Calu3 (cell line): ENCODE measurements around the gene CERK. TPM values are rescaled to one million over a fixed set of nuclear protein-coding genes. Genes with fewer than 3 reads are reported as not detected.
A peak's percentile ranks its signal among the peaks of the same experiment; 100 is the strongest.

Experiments used
- BruUV-seq: library from RNA; stranded (reverse); fragments of 400-500 nt; replicated peaks from 2 replicates; lab custom pipeline; 2021; lab: Mats Ljungman, UMichigan
- CTCF ChIA-PET: fragments of 300-600 bp; sonication (Branson Sonifier 250); formaldehyde crosslinking; loops from one replicate; lab custom pipeline; 2022; ENCODE audit warnings: antibody characterized with exemption; lab: Charles Lee
- DNase-seq: peaks from one replicate; pipeline ENCODE4 v3.0.0; 2022
- H3K27ac Mint-ChIP-seq: one replicate; pipeline ENCODE4 v1.8.0; 2022; ENCODE audit warnings: mixed read lengths; ENCODE audit not compliant: unreplicated experiment
- H3K27me3 Mint-ChIP-seq: one replicate; pipeline ENCODE4 v1.8.0; 2022; ENCODE audit warnings: mixed read lengths; ENCODE audit not compliant: unreplicated experiment
- H3K36me3 Mint-ChIP-seq: one replicate; pipeline ENCODE4 v1.8.0; 2022; ENCODE audit warnings: mild to moderate bottlenecking, moderate library complexity, mixed read lengths; ENCODE audit not compliant: insufficient read depth, unreplicated experiment
- H3K4me1 Mint-ChIP-seq: one replicate; pipeline ENCODE4 v1.8.0; 2022; ENCODE audit warnings: mild to moderate bottlenecking, low read depth, mixed read lengths; ENCODE audit not compliant: unreplicated experiment
- H3K4me3 Mint-ChIP-seq: one replicate; pipeline ENCODE4 v1.8.0; 2022; ENCODE audit warnings: mild to moderate bottlenecking, low read depth, moderate library complexity, mixed read lengths; ENCODE audit not compliant: unreplicated experiment
- H3K9me3 Mint-ChIP-seq: one replicate; pipeline ENCODE4 v1.8.0; 2022; ENCODE audit warnings: low read depth, mixed read lengths; ENCODE audit not compliant: unreplicated experiment
- intact Hi-C: fragments of 100-400 bp; cut with micrococcal nuclease; formaldehyde crosslinking; loops from one replicate; pipeline ENCODE4 v1.10.0; 2022; ENCODE audit not compliant: unreplicated experiment
- total RNA-seq: library from RNA; stranded (reverse); gene quantifications from 2 replicates; pipeline ENCODE4 v1.2.3, GENCODE V29; 2022
- TF ChIP-seq, protein P1 (sequence below): fragments of 200-600 bp; IDR thresholded peaks from one replicate; pipeline ENCODE4 v1.8.0; 2022; ENCODE audit warnings: antibody characterized with exemption; ENCODE audit not compliant: unreplicated experiment

The CERK gene
- total RNA-seq, 1 experiment from 2014 or later: 25.0 TPM

DNA sequence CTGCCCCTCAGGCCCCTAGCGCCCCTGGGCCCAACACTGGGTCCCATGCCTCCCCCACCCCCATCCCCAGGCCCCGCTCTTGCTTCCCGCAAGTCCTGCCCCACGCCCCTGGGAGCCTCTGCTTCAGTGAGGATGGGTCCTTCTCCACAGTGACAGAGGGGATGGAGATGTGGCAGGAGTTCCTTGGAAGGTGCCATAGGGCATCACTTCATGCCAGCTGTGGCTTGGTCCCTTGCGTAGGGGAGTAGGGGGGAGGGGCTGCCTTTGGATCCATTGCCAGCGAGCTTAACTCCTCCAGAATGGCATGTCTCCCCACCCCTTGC is 14.9 kb upstream of the CERK start:
- Mint-ChIP-seq H3K27me3 (no peaks in the 10 kb centered on the region), H3K27ac (no peak overlapping the region), H3K4me3 (no peak overlapping the region), H3K9me3 (peaks cover 5% of the 10 kb centered on the region), H3K4me1 (peaks cover 48% of the 10 kb centered on the region), H3K36me3 (peaks cover 9% of the 10 kb centered on the region)
- no TSS peak for BruUV-seq
- no peak for DNase-seq
- TF ChIP-seq, protein P1, sequence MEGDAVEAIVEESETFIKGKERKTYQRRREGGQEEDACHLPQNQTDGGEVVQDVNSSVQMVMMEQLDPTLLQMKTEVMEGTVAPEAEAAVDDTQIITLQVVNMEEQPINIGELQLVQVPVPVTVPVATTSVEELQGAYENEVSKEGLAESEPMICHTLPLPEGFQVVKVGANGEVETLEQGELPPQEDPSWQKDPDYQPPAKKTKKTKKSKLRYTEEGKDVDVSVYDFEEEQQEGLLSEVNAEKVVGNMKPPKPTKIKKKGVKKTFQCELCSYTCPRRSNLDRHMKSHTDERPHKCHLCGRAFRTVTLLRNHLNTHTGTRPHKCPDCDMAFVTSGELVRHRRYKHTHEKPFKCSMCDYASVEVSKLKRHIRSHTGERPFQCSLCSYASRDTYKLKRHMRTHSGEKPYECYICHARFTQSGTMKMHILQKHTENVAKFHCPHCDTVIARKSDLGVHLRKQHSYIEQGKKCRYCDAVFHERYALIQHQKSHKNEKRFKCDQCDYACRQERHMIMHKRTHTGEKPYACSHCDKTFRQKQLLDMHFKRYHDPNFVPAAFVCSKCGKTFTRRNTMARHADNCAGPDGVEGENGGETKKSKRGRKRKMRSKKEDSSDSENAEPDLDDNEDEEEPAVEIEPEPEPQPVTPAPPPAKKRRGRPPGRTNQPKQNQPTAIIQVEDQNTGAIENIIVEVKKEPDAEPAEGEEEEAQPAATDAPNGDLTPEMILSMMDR: no peak
- CTCF ChIA-PET: no interaction called here
- intact Hi-C loops: no loop called here

DNA sequence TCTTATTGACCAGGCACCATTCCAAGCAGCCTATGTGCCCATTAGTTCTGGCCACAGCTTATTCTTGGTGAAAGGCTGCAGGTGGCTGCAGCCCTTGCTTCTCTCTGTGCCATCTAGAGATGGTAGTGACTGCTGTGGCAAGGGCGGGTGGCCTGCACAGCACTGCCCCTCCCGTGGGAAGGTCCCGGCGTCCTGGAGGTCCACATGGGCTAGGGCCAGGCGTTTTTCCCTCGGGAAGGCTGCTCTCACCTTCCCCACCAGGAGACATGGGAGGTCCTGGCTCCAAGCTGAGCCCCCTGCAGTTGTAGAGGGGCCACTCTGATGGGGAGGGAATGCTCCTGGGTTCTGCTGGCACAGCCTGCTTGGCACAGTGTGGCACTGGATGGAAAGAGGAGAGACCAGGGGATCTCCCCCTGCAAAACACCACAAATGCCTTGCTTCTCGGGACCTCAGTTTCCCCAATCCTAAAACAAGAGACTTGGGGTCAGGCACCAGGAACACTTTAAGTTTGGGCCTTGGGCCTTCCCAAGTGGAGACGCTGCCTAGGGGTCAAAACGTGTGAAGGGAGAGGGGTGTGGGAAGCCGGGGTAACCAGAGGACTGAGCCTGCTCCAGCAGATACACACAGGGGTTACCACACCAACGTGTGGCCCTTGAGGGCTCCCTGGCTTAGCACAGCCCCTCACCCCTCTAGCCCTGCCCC is 14.4 kb upstream of the CERK start:
- no peak overlapping the region for H3K4me3 Mint-ChIP-seq
- no TSS peak for BruUV-seq
- TF ChIP-seq, protein P1: no peak
- no peak overlapping the region for H3K27ac Mint-ChIP-seq
- no peak for DNase-seq
- peaks cover 5% of the 10 kb centered on the region for H3K9me3 Mint-ChIP-seq
- H3K36me3 Mint-ChIP-seq: peaks cover 9% of the 10 kb centered on the region
- peaks cover 48% of the 10 kb centered on the region for H3K4me1 Mint-ChIP-seq
- CTCF ChIA-PET: no interaction called here
- H3K27me3 Mint-ChIP-seq: no peaks in the 10 kb centered on the region
- intact Hi-C loops: no loop called here

DNA sequence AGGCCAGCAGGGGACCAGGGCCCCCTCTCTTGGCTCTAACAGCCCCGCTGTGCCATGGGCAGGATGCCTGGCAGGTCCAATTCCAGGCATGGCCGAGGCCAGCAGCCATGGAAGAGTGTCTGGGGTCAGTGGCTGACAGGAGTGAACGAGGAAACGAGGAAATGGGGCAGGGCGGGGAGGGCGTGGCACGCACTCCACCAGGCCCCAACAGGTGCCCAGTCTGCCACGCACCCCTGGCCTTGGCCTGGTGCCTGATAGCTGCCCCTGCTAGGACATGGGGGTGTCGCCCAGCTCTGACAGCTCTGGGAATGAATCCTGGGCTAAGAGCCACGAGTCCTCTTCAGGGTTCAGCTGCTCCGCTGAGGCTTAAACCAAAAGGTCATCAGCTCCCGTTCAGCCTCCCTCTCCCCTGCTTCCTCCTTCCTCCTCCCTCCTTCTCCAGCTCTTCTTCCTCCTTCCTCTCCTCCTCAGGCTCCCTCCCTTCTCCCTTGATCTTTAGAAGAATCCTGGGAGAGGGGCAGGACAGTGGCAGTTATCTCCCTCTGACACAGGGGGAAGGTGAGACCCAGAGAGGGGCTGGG is 12.9 kb upstream of the CERK start:
- Mint-ChIP-seq H3K9me3 (no peaks in the 10 kb centered on the region), H3K4me1 (peaks cover 48% of the 10 kb centered on the region), H3K4me3 (peak overlapping the region; percentile 42), H3K27me3 (no peaks in the 10 kb centered on the region), H3K36me3 (peaks cover 9% of the 10 kb centered on the region), H3K27ac (peak overlapping the region; percentile 88)
- TF ChIP-seq, protein P1: no peak
- no TSS peak for BruUV-seq
- intact Hi-C loops: no loop called here
- CTCF ChIA-PET: interaction anchor here (0.6 to 1.3 kb wide), 3 partner anchors 12 to 187 kb away, joined by 5 read pairs; partner anchors contain the start of gene TBC1D22A
- DNase-seq: peak; percentile 46

DNA sequence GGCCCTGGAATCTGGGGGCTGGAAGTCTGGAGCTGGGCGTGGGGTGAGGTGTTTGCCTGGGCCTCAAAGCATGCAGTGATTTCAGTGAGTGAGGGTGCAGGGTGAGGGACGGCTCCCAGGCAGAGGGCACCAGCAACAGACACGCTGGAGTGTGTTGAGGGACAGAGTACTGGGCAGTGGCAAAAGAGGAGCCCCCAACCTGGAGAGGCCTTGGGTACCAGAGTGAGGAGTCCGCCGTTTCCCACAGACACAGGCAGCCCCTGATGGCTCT is 12.4 kb upstream of the CERK start:
- Mint-ChIP-seq H3K4me3 (peak overlapping the region; percentile 42), H3K27ac (peak overlapping the region; percentile 88), H3K27me3 (no peaks in the 10 kb centered on the region), H3K36me3 (peaks cover 9% of the 10 kb centered on the region), H3K4me1 (peaks cover 48% of the 10 kb centered on the region), H3K9me3 (no peaks in the 10 kb centered on the region)
- no TSS peak for BruUV-seq
- no peak for DNase-seq
- TF ChIP-seq, protein P1: no peak
- CTCF ChIA-PET: interaction anchor here (1.1 to 1.7 kb wide), 3 partner anchors 11 to 12 kb away, joined by 5 read pairs; partner anchors contain the start of gene TBC1D22A
- intact Hi-C loops: no loop called here
